ENCODE measurements around the gene TTF2. TPM values are rescaled to one million over a fixed set of nuclear protein-coding genes. Genes with fewer than 3 reads are reported as not detected.
A peak's percentile ranks its signal among the peaks of the same experiment; 100 is the strongest.

The TTF2 gene
- total and polyA plus RNA-seq, 9 of the 15 experiments (the other 6 are each of a cell fraction or from before 2014, with no cell fraction given) = 9.4 to 71.1 (median 42.1) TPM

- Histone ChIP-seq H3K27ac (ENCODE audit: extremely low read depth, low read depth, low read length) (no peak overlapping the region), H3K4me1 (replicated peaks in 1 of 2; ENCODE audit: control insufficient read depth in 2 of 2, insufficient read depth in 2 of 2, low read length in 2 of 2) (no peaks in the 10 kb centered on the region; a peak in 2 of 5 replicates), H3K9me1 (ENCODE audit: control insufficient read depth, insufficient read depth, low read length) (no peaks in the 10 kb centered on the region), H3K4me3 (no peak overlapping the region), H3K9me3 (replicated peaks; ENCODE audit: control insufficient read depth, insufficient read depth, low read depth, low read length) (no peaks in the 10 kb centered on the region), H3K9ac (ENCODE audit: insufficient read depth in 1 of 2, low read depth in 2 of 2, low read length in 2 of 2) (no peak overlapping the region), H3K79me2 (ENCODE audit: control insufficient read depth, insufficient read depth, low read length) (peaks cover 12% of the 10 kb centered on the region), H3K27me3 (ENCODE audit: control insufficient read depth in 2 of 2, insufficient read depth in 2 of 2, low read length in 2 of 2) (no peaks in the 10 kb centered on the region), H4K20me1 (replicated peaks; ENCODE audit: control insufficient read depth, insufficient read depth, low read length) (no peaks in the 10 kb centered on the region), H3K36me3 (ENCODE audit: control insufficient read depth, insufficient read depth, low read length) (no peaks in the 10 kb centered on the region), H2AFZ (ENCODE audit: low read depth, low read length) (no peak overlapping the region), H3K4me2 (ENCODE audit: insufficient read depth, low read length) (no peak overlapping the region)
- DNase-seq (ENCODE audit: extremely low read depth in 1 of 4, low spot score in 3 of 4) = no peak
- ATAC-seq = no peak
- no peak for FAIRE-seq
- TF ChIP-seq ZNF146 (CRISPR knock-in tag; IDR thresholded peaks at IDR 0.05; ENCODE audit: unreplicated experiment) = peak; percentile 61
- TF ChIP-seq SMARCB1 (IDR thresholded peaks at IDR 0.05; ENCODE audit: insufficient read length, low read depth) = no peak
- TF ChIP-seq CAMTA2 (CRISPR knock-in tag; conservative IDR thresholded peaks at IDR 0.05) = no peak
- TF ChIP-seq ZNF316 (IDR thresholded peaks at IDR 0.05) = peak; percentile 12; the same call in 1 of the 2 replicates
- no peak for TF ChIP-seq E2F8 (IDR thresholded peaks at IDR 0.05; ENCODE audit: low read depth, partially characterized antibody)
- TF ChIP-seq KLF10 (CRISPR knock-in tag; IDR thresholded peaks at IDR 0.05) = no peak
- intact Hi-C loops (cut with micrococcal nuclease) (loop anchor here (10.0 kb wide), 4 partner anchors 119 to 909 kb away; no protein-coding TSS in a partner anchor), in situ Hi-C loops (cut with MboI) (loop anchor here (5.0 kb wide), 2 partner anchors 322 to 477 kb away; no protein-coding TSS in a partner anchor)
- POLR2A ChIA-PET = interaction anchor here (1.4 kb wide), 1 partner anchor 10 kb away, joined by 4 read pairs; no protein-coding TSS in a partner anchor
- CTCF ChIA-PET (ENCODE audit: low intra/inter-chr PET ratio) = interaction anchor here (1.8 to 3.4 kb wide), 3 partner anchors 211 to 915 kb away, joined by 5 to 18 read pairs (median 8); no protein-coding TSS in a partner anchor
- no TSS peak for BruUV-seq (replicated peaks)
Observed at GRCh38 chr1:117054068-117054467, 6.1 kb upstream of the TTF2 start.

All from K562 (cell line).